ENCODE data around the gene RAB12.

The RAB12 gene

GRCh38 chr18:8626414-8627106 lies 17.3 kb downstream of the RAB12 start:
- peaks cover 100% of the 10 kb centered on the region for H3K79me2 ChIP-seq (ENCODE audit: control insufficient read depth, low read length)

GRCh38 chr18:8627107-8627472 lies 17.9 kb downstream of the RAB12 start:
- Histone ChIP-seq H3K9me2 (replicated peaks; ENCODE audit: control insufficient read depth, low read length) (no peaks in the 10 kb centered on the region), H4K20me1 (ENCODE audit: control insufficient read depth, insufficient read depth, low read depth, low read length) (peaks cover 19% of the 10 kb centered on the region), H3K27ac (ENCODE audit: low read depth, low read length) (no peak overlapping the region), H3K4me2 (ENCODE audit: low read length) (no peak overlapping the region), H3K79me2 (ENCODE audit: control insufficient read depth, low read length) (peaks cover 100% of the 10 kb centered on the region), H3F3A (ENCODE audit: control insufficient read depth, insufficient read depth) (no peaks in the 10 kb centered on the region), H3K9me3 (ENCODE audit: control insufficient read depth, insufficient read depth, low read length) (no peaks in the 10 kb centered on the region), H3K4me1 (ENCODE audit: control insufficient read depth, low read length) (peaks cover 14% of the 10 kb centered on the region), H3K4me3 (ENCODE audit: low read length) (no peak overlapping the region), H3K36me3 (ENCODE audit: control insufficient read depth, low read length) (peaks cover 86% of the 10 kb centered on the region), H3K27me3 (ENCODE audit: control insufficient read depth, low read length) (no peaks in the 10 kb centered on the region)
- no peak for TF ChIP-seq CTCF (IDR thresholded peaks at IDR 0.05; ENCODE audit: low read depth, low read length, poor library complexity, severe bottlenecking)
- no peak for TF ChIP-seq EZH2phosphoT487 (IDR thresholded peaks at IDR 0.05; ENCODE audit: borderline replicate concordance, low read length)

More at GRCh38 chr18:8626414-8627106, 17.3 kb downstream of the RAB12 start:
- no peak overlapping the region for H3K4me2 ChIP-seq (ENCODE audit: low read length)
- peaks cover 19% of the 10 kb centered on the region for H3K4me1 ChIP-seq (ENCODE audit: control insufficient read depth, low read length)
- peaks cover 90% of the 10 kb centered on the region for H3K36me3 ChIP-seq (ENCODE audit: control insufficient read depth, low read length)
- no peak overlapping the region for H3K27ac ChIP-seq (ENCODE audit: low read depth, low read length)
- no peaks in the 10 kb centered on the region; the same call in 1 of the 2 replicates for H3F3A ChIP-seq (ENCODE audit: control insufficient read depth, insufficient read depth)
- H3K9me2 ChIP-seq (replicated peaks; ENCODE audit: control insufficient read depth, low read length) = no peaks in the 10 kb centered on the region
- H3K9me3 ChIP-seq (ENCODE audit: control insufficient read depth, insufficient read depth, low read length) = peaks cover 4% of the 10 kb centered on the region; the same call in 1 of the 2 replicates
- H4K20me1 ChIP-seq (ENCODE audit: control insufficient read depth, insufficient read depth, low read depth, low read length) = peaks cover 19% of the 10 kb centered on the region
- H3K27me3 ChIP-seq (ENCODE audit: control insufficient read depth, low read length) = no peaks in the 10 kb centered on the region
- H3K4me3 ChIP-seq (ENCODE audit: low read length) = no peak overlapping the region
- TF ChIP-seq CTCF (IDR thresholded peaks at IDR 0.05; ENCODE audit: low read depth, low read length, poor library complexity, severe bottlenecking) (no peak), EZH2phosphoT487 (IDR thresholded peaks at IDR 0.05; ENCODE audit: borderline replicate concordance, low read length) (no peak)

GRCh38 chr18:8627540-8627939 lies 18.3 kb downstream of the RAB12 start:
- Histone ChIP-seq H3K36me3 (ENCODE audit: control insufficient read depth, low read length) (peaks cover 86% of the 10 kb centered on the region), H4K20me1 (ENCODE audit: control insufficient read depth, insufficient read depth, low read depth, low read length) (peaks cover 19% of the 10 kb centered on the region), H3F3A (ENCODE audit: control insufficient read depth, insufficient read depth) (no peaks in the 10 kb centered on the region), H3K79me2 (ENCODE audit: control insufficient read depth, low read length) (peaks cover 100% of the 10 kb centered on the region), H3K4me3 (ENCODE audit: low read length) (no peak overlapping the region), H3K4me2 (ENCODE audit: low read length) (no peak overlapping the region), H3K4me1 (ENCODE audit: control insufficient read depth, low read length) (peaks cover 14% of the 10 kb centered on the region), H3K9me2 (replicated peaks; ENCODE audit: control insufficient read depth, low read length) (no peaks in the 10 kb centered on the region), H3K27ac (ENCODE audit: low read depth, low read length) (no peak overlapping the region), H3K9me3 (ENCODE audit: control insufficient read depth, insufficient read depth, low read length) (no peaks in the 10 kb centered on the region), H3K27me3 (ENCODE audit: control insufficient read depth, low read length) (no peaks in the 10 kb centered on the region)
- TF ChIP-seq CTCF (IDR thresholded peaks at IDR 0.05; ENCODE audit: low read depth, low read length, poor library complexity, severe bottlenecking) (no peak), EZH2phosphoT487 (IDR thresholded peaks at IDR 0.05; ENCODE audit: borderline replicate concordance, low read length) (no peak)

Measured in DOHH2 (cell line).